HG02610 (cell line): ENCODE data around the gene CARNS1.
"Not testable (repeated sequence)": the region's sequence is repeated elsewhere in the genome, so short reads cannot be mapped to it uniquely, and the experiment has no call there.

Source experiments
- ATAC-seq: cut with Tn5 transposase; IDR thresholded peaks from one replicate; pipeline ENCODE4 v1.9.1; 2021; ENCODE audit warnings: mild to moderate bottlenecking, moderate library complexity; ENCODE audit not compliant: unreplicated experiment

The CARNS1 gene

GRCh38 chr11:67423891-67424613 lies 8.6 kb downstream of the CARNS1 start:
- ATAC-seq: no peak

- not testable (repeated sequence) for ATAC-seq
These were observed 11.9 kb downstream of the CARNS1 start for GRCh38 chr11:67427364-67427859.

GRCh38 chr11:67428052-67429001 lies 12.8 kb downstream of the CARNS1 start, which contains the start of gene RPS6KB2:
Gene RPS6KB2 (plus strand): TSS chr11:67428494. CDS start chr11:67428546, 52 bp downstream.
- peak; percentile 77 for ATAC-seq

GRCh38 chr11:67429038-67429668 lies 13.7 kb downstream of the CARNS1 start:
- no peak for ATAC-seq

DNA sequence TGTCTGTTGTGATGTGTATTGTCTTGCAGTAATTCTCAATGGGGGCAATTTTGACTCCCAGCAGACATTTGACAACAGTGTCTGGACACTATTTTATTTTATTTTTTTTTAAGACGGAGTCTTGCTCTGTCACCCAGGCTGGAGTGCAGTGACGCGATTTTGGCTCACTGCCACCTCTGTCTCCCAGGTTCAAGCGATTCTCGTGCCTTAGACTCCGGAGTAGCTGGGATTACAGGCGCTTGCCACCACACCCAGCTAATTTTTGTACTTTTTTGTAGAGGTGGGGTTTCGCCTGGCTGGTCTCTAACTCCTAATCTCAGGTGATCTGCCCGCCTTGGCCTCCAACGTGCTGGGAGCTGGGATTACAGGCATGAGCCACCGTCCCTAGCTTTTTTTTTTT lies 14.2 kb downstream of the CARNS1 start:
- ATAC-seq: no peak

DNA sequence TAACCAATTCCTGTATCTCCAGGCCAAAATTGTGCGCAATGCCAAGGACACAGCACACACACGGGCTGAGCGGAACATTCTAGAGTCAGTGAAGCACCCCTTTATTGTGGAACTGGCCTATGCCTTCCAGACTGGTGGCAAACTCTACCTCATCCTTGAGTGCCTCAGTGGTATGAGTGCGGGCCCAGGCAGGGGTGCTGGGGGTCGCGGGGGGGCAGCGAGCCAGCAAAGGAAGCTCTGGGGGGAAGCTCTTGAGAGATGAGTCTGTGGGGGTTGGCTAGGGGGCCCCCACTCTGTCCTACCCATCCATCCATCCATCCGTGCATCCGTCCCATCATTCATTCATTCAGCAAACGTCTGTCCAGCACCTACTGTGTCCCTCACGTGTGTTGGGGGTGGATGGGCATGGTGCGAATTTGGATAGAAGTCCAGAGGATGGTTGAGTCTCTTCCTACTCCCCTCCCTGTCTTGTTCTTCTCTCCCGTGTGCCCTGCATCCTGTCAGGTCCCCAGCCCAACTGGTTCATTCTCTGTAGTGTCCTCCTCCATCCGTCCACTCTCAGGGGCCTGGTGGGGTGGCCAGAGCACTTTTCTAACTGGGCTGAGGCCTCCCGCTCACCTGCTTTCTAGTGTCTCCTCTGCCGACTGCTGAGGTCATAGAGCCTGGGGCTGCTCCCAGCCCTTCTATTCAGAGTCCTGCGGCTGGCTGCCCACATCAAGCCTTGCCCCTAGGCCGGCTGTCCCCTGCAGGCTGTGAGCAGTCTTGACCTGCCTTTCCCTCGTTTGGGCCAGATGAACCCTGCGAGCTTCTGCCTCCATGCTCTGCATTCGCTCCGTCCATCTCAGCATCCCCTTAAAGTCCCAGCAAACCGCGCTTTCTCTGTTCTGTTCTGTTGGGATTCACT lies 16.1 kb downstream of the CARNS1 start:
- no peak for ATAC-seq

- ATAC-seq: no peak
These were observed 17.3 kb downstream of the CARNS1 start for GRCh38 chr11:67432655-67433349.

DNA sequence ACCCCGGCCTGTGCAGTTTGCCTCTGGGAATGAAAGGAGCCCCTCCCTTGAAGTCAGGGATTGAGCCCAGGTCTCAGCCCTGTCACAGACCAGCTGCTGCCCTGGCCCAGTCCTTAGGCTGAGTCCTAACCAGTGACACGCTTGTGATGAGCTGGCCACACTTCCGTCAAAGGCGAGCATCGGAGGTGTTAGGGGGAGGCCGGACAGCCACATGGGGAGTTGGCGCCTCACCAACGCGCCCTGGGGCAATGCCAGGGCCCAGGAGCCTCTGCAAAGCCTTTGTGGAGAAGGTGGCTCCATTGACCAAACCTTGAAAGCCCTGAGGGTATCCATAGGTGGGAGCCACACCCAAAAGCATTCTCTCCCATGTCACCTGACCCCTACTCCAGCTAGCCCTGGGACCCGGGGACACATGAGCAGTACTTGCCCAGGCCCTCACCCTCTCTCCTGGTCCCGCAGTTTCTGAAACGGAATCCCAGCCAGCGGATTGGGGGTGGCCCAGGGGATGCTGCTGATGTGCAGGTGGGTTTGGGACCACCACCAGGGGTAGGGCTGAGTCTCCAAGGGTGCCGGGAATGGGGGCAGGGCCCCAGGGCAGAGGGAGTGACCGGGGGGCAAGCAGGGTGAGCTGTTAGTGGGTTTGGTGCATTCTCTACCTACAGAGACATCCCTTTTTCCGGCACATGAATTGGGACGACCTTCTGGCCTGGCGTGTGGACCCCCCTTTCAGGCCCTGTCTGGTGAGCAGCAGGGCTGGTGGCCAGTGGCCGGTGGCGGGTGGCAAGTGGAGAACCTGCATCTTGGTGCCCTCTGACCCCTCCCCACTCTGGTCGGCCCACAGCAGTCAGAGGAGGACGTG lies 18.3 kb downstream of the CARNS1 start:
- ATAC-seq: no peak

DNA sequence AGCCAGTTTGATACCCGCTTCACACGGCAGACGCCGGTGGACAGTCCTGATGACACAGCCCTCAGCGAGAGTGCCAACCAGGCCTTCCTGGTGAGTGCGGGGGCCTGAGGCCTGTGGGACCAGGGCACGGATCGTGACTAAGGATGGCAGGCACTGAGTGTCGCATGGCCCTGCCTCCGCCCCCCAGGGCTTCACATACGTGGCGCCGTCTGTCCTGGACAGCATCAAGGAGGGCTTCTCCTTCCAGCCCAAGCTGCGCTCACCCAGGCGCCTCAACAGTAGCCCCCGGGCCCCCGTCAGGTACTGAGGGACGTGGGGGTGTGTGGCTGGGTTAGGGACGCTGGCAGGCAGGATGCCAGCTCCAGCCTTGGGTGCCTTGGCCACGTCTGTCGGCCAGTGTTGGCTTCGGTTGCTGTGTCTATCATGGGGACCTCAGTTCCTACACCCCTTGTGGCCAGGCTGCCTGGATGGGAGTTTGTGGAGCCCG lies 19.0 kb downstream of the CARNS1 start:
- ATAC-seq: no peak

GRCh38 chr11:67435031-67435726 lies 19.7 kb downstream of the CARNS1 start:
- ATAC-seq: no peak

DNA sequence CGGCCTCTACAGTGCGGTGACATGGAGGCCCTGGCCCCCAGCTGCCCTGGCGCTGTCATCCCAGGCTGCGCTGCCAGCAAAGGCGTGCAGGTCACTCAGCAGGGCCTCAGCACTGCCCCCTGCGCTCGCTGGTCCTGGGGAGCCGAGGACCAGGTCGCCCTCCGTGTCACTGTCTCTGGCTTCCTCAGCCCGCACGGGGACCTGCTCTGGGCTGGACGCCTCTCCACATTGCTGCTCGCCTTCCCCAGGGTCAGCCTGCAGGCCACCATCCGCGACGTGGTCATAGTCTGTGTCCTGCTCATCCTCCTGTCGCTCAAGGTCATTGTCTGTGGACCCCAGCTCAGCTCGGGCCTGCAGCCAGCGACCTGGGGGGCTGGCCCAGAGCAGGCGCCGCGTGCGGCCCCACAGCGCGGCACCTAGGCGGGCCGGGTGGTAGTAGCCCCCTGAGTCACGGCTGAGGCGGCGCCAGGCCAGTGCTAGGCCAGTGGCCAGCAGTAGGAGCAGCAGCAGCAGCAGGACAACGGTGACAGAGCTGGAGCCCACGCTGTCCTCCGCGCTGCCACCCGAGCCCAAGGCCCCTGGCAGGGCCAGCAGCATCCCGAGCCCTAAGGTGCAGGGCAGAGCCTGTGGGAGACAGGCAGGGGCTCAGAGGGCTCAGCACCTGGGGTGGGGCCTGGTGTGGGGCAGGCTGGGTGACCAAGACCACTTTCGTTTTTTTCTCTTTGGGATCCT lies 20.4 kb downstream of the CARNS1 start:
- ATAC-seq: peak; percentile 1

DNA sequence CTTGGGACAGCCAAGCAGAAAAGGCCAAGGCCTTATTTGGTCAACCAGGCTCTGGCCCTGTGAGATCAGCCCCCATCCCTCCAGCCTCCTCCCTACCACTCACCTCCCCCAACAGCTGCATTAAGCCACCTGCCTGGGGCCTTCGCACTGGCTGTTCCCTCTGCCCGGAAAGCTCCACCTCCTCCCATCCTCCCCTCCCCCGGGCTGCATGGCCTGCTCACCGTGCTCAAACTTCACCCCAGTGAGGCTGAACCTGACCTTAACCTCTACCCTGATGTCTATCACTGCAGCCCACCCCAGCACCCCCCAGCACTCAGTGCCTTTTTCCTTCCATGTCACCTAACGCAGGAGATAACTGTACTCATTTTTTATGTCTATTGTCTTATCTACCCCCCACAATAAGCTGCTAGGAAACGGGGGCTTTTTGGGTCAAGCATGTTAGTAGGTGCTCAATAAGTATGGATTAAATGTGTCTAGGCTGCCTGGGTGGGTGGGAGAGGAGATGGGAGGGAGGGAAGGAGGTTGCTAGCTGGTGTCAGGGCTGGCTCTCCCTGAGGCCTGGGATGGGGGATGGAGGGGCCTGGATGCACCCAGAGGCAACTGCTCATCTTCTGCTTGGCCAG lies 21.1 kb downstream of the CARNS1 start:
- peak; percentile 36 for ATAC-seq

DNA sequence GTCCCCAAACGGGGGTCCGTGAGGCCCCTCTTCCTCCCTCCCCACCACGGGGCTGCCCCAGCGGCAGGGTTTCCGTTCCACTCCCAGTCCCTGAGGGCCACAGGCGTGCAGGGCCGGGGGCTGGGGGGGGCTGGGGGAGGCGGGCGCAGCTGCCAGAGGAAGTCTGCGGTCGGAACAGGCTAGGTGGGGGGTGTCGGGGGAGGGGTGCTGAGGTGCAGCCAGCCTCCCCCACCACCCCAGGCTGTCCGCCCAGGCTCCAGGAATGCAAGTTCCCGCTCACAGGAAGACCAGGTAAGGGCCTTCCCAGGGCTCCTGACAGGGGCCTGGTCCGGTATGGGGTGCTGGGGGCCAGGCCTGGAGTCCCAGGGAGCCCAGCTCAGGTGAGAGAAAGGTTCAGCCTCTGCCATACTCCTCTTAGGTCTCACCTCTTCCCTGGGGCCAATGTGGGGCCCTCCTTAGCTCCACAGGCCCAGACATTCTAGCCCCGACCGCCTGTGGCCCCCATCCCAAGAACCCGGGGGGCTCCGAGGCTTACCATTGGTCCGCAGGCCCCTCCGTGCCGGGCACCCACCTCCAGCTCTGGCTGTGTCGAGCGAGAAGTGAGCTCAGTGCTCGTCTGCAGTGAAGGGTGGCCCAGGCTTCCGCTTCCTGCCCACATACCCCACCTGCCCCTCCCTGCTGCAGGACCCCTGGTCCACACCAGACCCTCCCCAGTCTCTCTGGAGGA lies 21.8 kb downstream of the CARNS1 start, which contains the start of gene PTPRCAP:
Gene PTPRCAP, minus strand, starts transcription at position 601 of the 727 bp plus-strand sequence. Its CDS starts 63 bp downstream, at position 538.
- ATAC-seq: no peak

- ATAC-seq: no peak
These were observed 22.3 kb downstream of the CARNS1 start for GRCh38 chr11:67437809-67438157.

DNA sequence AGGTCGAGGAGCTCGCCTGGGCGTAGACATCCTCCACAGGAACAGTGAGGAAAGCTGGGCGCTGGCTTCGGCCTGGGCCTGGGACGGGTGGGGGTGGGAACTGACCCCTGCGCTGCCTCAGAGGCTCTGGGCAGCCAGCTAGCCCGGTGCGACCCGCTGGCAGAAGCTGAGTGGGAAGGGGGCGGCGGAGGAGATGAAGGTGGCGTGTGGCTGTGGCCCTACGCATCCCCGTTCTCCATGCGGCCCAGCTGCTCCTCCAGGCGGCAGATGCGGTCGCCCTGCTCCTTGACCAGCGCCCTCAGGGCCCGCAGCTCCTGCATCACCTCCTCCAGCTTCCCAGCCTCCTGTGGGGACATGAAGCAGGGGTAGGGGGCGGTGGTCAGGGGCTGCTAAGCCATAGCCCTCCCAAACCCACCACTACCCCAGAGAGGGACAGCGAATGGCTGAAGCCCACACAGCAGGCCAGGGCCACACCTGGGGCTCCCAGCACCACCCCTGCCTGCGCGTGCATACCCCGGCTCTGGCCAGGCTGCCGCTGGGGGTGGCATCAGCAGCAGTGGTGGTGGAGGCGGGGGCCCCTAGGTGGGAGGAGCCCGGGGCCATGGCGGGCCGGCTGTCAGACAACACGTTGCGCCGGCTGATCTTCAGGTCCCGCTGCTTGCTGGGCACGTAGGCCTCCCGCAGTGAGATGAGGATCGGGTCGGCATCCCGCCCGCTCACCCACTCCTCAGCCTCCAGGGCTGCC lies 22.9 kb downstream of the CARNS1 start:
- no peak for ATAC-seq
